MM.1S (cell line): Measurements from ENCODE around the gene CDC25A.

Experiments used
- DNase-seq: peaks from one replicate; pipeline ENCODE4 v3.0.0-alpha.2; 2015
- H2AFZ ChIP-seq: fragments of 300-600 bp; sonication (generic); 2 replicates; pipeline ENCODE4 v1.6.0; 2016; ENCODE audit warnings: antibody characterized with exemption, low read length
- H3F3A ChIP-seq: fragments of 300-600 bp; sonication (generic); 2 replicates; pipeline ENCODE4 v1.6.1; 2016; ENCODE audit warnings: mild to moderate bottlenecking, antibody characterized with exemption, low read length, moderate library complexity, mixed read lengths; ENCODE audit not compliant: insufficient read depth
- H3K27ac ChIP-seq: fragments of 300-600 bp; sonication (generic); 2 replicates; pipeline ENCODE4 v1.5.1; 2016; ENCODE audit warnings: mild to moderate bottlenecking, low read length
- H3K27me3 ChIP-seq: fragments of 300-600 bp; sonication (generic); replicated peaks from 2 replicates; pipeline ENCODE4 v1.6.0; 2016; ENCODE audit warnings: low read length; ENCODE audit not compliant: insufficient read depth
- H3K36me3 ChIP-seq: fragments of 300-600 bp; sonication (generic); replicated peaks from 2 replicates; pipeline ENCODE4 v1.6.1; 2016; ENCODE audit warnings: mild to moderate bottlenecking, low read length, mixed read lengths; ENCODE audit not compliant: insufficient read depth
- H3K4me1 ChIP-seq: fragments of 300-600 bp; sonication (generic); 2 replicates; pipeline ENCODE4 v1.6.1; 2016; ENCODE audit warnings: low read length, mixed read lengths
- H3K4me2 ChIP-seq: fragments of 300-600 bp; sonication (generic); 2 replicates; pipeline ENCODE4 v1.6.0; 2016; ENCODE audit warnings: low read depth, low read length
- H3K4me3 ChIP-seq: fragments of 300-600 bp; sonication (generic); 2 replicates; pipeline ENCODE4 v1.5.1; 2016; ENCODE audit warnings: low read length, mixed read lengths
- H3K79me2 ChIP-seq: fragments of 300-600 bp; sonication (generic); 2 replicates; pipeline ENCODE4 v1.6.1; 2016; ENCODE audit warnings: mixed run types, low read length, mixed read lengths
- H3K9ac ChIP-seq: fragments of 300-600 bp; sonication (generic); 2 replicates; pipeline ENCODE4 v1.6.1; 2016; ENCODE audit warnings: low read length, mixed read lengths
- H3K9me2 ChIP-seq: fragments of 300-600 bp; sonication (generic); replicated peaks from 2 replicates; pipeline ENCODE4 v1.6.1; 2016; ENCODE audit warnings: mild to moderate bottlenecking, low read length, mixed read lengths; ENCODE audit not compliant: insufficient read depth
- H3K9me3 ChIP-seq: fragments of 300-600 bp; sonication (generic); replicated peaks from 2 replicates; pipeline ENCODE4 v1.6.1; 2016; ENCODE audit warnings: mild to moderate bottlenecking, low read length, mixed read lengths; ENCODE audit not compliant: insufficient read depth
- H4K20me1 ChIP-seq: fragments of 300-600 bp; sonication (generic); 2 replicates; pipeline ENCODE4 v1.6.1; 2016; ENCODE audit warnings: mild to moderate bottlenecking, low read length, moderate library complexity, mixed read lengths; ENCODE audit not compliant: insufficient read depth
- CTCF ChIP-seq: fragments of 300-600 bp; sonication (generic); IDR thresholded peaks from 2 replicates; pipeline ENCODE4 v1.5.1; 2016; ENCODE audit warnings: antibody characterized with exemption, low read length, mixed read lengths
- EZH2 ChIP-seq: fragments of 300-600 bp; sonication (generic); optimal IDR thresholded peaks from 2 replicates; pipeline ENCODE3; 2017; ENCODE audit warnings: low read depth, mild to moderate bottlenecking, antibody characterized with exemption, low read length, mixed read lengths
- EZH2phosphoT487 ChIP-seq: fragments of 300-600 bp; sonication (generic); IDR thresholded peaks from 2 replicates; pipeline ENCODE4 v1.6.1; 2018; ENCODE audit warnings: antibody characterized with exemption, low read length

The CDC25A gene

GRCh38 chr3:48135552-48136495 is 52.4 kb downstream of the CDC25A start:
- H3K27me3 ChIP-seq: no peaks in the 10 kb centered on the region
- H3K27ac ChIP-seq: no peak overlapping the region
- no peaks in the 10 kb centered on the region for H3K9me2 ChIP-seq
- no peak overlapping the region for H3K4me2 ChIP-seq
- no peaks in the 10 kb centered on the region for H3K9me3 ChIP-seq
- no peaks in the 10 kb centered on the region for H3K79me2 ChIP-seq
- no peaks in the 10 kb centered on the region for H3F3A ChIP-seq
- no peaks in the 10 kb centered on the region for H3K36me3 ChIP-seq
- DNase-seq: no peak
- H3K4me1 ChIP-seq: no peaks in the 10 kb centered on the region
- no peak overlapping the region for H3K4me3 ChIP-seq
- H2AFZ ChIP-seq: no peak overlapping the region
- H3K9ac ChIP-seq: no peak overlapping the region
- H4K20me1 ChIP-seq: no peaks in the 10 kb centered on the region
- TF ChIP-seq EZH2 (no peak), CTCF (no peak), EZH2phosphoT487 (no peak)

- no peak overlapping the region for H3K4me3 ChIP-seq
- H3K9me3 ChIP-seq: no peaks in the 10 kb centered on the region
- H3K4me1 ChIP-seq: no peaks in the 10 kb centered on the region
- no peak for DNase-seq
- no peaks in the 10 kb centered on the region for H3K36me3 ChIP-seq
- no peak overlapping the region for H2AFZ ChIP-seq
- no peak for TF ChIP-seq EZH2phosphoT487
- TF ChIP-seq CTCF: no peak
- no peak for TF ChIP-seq EZH2
- H4K20me1 ChIP-seq: no peaks in the 10 kb centered on the region
- H3K4me2 ChIP-seq: no peak overlapping the region
- no peaks in the 10 kb centered on the region for H3K79me2 ChIP-seq
- H3K9ac ChIP-seq: no peak overlapping the region
- no peak overlapping the region for H3K27ac ChIP-seq
- no peaks in the 10 kb centered on the region for H3K9me2 ChIP-seq
- H3F3A ChIP-seq: no peaks in the 10 kb centered on the region
- H3K27me3 ChIP-seq: no peaks in the 10 kb centered on the region
Measured at GRCh38 chr3:48130321-48130904, 57.8 kb downstream of the CDC25A start.

- TF ChIP-seq EZH2 (no peak), EZH2phosphoT487 (no peak), CTCF (no peak)
- no peaks in the 10 kb centered on the region for H3K9me3 ChIP-seq
- H3K79me2 ChIP-seq: no peaks in the 10 kb centered on the region
- no peak overlapping the region for H3K4me3 ChIP-seq
- H3K36me3 ChIP-seq: no peaks in the 10 kb centered on the region
- H3K9me2 ChIP-seq: no peaks in the 10 kb centered on the region
- H3K4me2 ChIP-seq: no peak overlapping the region
- no peak overlapping the region for H2AFZ ChIP-seq
- no peaks in the 10 kb centered on the region for H4K20me1 ChIP-seq
- H3K27me3 ChIP-seq: no peaks in the 10 kb centered on the region
- H3K9ac ChIP-seq: no peak overlapping the region
- no peak overlapping the region for H3K27ac ChIP-seq
- no peaks in the 10 kb centered on the region for H3K4me1 ChIP-seq
- no peaks in the 10 kb centered on the region for H3F3A ChIP-seq
- DNase-seq: no peak
Measured at GRCh38 chr3:48129921-48130320, 58.3 kb downstream of the CDC25A start.
